Activated gamma-delta T cell treated with anti-CD3 and anti-CD28 coated beads, Interleukin-2, amount 50 U/mL, for 16 hours (primary cell): Measurements from ENCODE around the gene LDAH.

ENCODE experiments used
- DNase-seq: peaks from one replicate; pipeline ENCODE4 v3.0.0-alpha.2; 2020; ENCODE audit warnings: low read depth

LDAH gene

GRCh38 chr2:20635675-20636584 is 187.0 kb downstream of the LDAH start:
- no peak for DNase-seq

GRCh38 chr2:20635113-20635510 is 187.8 kb downstream of the LDAH start:
- no peak for DNase-seq

- no peak for DNase-seq
Measured at GRCh38 chr2:20634507-20635112, 188.3 kb downstream of the LDAH start.
